HG03439 (cell line): ENCODE results near the gene GOSR2.

Source experiments
- ATAC-seq: cut with Tn5 transposase; IDR thresholded peaks from one replicate; pipeline ENCODE4 v1.9.1; 2021; ENCODE audit warnings: mild to moderate bottlenecking, moderate library complexity; ENCODE audit not compliant: unreplicated experiment

GOSR2 gene

DNA sequence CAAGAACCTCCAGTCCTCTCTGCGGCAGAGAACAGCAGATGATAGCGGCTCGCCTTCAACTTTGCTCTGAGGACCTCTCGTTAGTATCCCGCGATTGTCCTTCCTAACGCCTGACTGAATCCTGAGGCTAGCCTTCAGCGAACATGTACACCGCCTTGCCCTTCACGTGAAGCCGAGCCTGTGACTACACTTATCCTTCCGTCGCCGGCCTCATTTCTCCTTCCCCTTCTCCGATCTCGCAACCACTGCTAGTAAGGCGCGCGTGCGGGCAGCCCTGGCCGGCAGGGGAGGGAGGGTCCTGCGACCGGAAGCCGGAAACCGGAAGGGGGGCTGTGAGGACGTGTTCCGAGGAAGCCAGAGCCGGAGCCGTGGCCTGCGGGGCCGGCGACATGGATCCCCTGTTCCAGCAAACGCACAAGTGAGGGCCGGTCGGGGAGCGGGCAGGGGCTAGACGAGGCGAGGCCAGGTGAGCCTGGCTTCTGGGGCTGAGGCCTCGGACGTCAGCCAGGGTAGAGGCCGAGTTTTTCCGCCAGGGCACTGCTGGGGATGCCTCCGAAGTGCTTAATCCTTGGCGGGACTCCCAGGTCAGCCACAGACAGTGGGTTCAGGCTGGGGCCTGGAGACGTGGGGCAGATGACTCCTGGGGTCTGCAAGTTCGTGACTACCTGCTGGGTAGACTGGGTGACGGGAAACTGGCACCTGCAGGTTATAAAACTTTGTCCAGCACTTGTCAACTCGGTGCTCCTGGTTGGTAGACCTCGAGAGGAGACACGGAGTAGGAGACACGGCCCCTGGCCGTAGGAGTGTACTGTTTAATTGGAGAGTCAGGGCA, at the start of gene GOSR2:
TSS of gene GOSR2 (plus strand) at position 357 of the 832 bp plus-strand sequence. CDS start at position 390, 33 bp downstream.
- peak; percentile 89 for ATAC-seq

DNA sequence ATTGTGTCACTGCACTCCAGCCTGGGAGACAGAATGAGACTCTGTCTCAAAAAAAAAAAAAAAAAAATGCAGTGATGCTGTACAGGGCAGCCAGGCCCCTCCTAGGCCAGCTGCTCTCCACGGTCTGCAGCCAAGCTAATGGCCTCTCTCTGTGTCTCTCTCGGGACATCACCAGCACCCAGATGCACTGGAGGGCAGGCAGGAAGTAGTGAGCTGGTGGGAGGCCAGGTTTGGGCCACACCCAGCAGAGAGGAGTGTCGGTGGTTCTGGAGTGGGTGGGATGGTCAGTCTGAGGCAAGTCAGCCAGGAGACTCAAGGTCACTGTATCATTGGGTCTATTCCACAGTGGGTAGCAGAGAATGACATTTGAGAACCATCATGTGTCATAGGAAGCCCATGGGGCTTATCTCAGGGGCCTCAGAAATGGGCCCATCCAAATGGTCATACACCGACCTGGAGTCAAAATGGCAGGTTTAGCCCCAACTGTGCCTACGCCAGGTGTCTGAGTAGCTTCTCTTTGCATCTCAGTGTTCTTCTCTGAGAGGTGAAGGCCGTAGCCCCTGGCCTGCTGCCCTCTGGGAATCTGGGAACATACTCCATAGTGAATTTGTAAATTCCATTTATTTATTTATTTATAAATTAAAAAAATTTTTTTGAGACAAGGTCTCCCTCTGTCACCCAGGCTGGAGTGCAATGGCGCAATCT, 48.9 kb upstream of the GOSR2 start:
- no peak for ATAC-seq

DNA sequence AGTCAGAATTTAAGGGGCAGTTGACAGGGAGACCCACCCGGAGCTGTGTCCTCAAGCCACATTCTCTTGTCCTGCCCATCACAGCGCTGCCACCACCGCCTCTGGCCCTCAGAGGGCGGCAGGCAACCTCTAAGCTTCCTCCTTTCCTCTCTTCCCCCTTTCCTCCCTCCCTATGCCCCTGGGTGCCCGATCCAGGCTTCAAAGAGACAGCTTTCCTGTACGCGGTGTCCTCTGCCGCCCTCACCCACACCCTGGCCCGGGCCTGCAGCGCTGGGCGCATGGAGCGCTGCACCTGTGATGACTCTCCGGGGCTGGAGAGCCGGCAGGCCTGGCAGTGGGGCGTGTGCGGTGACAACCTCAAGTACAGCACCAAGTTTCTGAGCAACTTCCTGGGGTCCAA, 48.1 kb upstream of the GOSR2 start:
- ATAC-seq = no peak

DNA sequence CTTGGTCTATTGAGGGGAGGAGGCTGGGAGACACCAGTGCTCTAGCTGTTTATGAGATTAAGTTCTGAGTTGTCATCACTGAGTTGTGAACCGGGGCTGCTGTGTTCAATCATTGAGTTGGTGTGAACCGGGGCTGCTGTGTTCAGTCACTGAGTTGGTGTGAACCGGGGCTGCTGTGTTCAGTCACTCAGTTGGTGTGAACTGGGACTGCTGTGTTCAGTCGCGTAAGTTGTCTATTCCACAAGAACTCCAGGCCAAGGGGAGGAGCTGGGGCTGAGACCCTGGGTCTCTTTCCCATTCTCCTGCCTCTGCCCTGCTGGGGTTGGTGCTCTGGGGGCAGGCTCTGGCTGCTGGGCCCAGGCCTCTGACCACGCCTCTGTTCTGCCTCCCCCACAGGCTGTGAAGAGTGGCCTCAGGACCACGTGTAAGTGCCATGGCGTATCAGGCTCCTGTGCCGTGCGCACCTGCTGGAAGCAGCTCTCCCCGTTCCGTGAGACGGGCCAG, 47.1 kb upstream of the GOSR2 start:
- no peak for ATAC-seq

DNA sequence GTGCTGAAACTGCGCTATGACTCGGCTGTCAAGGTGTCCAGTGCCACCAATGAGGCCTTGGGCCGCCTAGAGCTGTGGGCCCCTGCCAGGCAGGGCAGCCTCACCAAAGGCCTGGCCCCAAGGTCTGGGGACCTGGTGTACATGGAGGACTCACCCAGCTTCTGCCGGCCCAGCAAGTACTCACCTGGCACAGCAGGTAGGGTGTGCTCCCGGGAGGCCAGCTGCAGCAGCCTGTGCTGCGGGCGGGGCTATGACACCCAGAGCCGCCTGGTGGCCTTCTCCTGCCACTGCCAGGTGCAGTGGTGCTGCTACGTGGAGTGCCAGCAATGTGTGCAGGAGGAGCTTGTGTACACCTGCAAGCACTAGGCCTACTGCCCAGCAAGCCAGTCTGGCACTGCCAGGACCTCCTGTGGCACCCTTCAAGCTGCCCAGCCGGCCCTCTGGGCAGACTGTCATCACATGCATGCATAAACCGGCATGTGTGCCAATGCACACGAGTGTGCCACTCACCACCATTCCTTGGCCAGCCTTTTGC, 46.5 kb upstream of the GOSR2 start:
- ATAC-seq = no peak

DNA sequence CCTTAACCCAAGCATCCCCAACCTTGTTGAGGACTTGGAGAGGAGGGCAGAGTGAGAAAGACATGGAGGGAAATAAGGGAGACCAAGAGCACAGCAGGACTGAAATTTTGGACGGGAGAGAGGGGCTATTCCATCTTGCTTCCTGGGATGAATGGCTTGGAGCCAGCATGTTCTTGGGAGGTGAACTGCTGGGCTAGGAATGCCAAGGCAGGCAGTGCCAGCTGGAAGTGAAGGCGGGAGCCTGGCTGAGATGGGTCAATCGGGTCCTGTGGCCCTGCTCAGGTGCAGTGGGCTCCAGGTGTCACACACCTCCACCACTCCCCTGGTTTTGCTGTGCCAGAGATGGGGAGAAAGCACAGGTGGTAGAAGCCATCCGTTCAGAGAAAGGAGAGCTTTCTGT, 46.0 kb upstream of the GOSR2 start:
- no peak for ATAC-seq

DNA sequence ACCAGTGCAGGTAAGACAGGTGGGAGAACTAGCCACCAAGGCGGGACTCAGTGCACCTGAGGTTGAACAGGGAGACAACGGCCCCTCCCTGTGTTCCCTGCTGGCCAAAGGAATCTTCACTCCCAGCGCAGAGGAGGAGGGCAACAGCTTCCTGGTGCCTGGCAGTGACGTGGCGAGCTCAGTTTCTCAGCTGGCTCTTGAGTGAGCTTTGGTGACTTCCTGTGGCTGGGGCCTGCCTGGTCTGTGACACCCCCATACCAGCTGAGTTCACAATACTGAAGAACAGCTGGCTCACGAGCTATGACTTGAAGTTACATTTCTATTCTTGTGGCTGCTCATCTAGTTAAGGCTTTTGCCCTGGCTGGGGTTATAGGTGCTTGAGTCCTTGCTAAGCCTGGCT, 45.5 kb upstream of the GOSR2 start:
- ATAC-seq = no peak

DNA sequence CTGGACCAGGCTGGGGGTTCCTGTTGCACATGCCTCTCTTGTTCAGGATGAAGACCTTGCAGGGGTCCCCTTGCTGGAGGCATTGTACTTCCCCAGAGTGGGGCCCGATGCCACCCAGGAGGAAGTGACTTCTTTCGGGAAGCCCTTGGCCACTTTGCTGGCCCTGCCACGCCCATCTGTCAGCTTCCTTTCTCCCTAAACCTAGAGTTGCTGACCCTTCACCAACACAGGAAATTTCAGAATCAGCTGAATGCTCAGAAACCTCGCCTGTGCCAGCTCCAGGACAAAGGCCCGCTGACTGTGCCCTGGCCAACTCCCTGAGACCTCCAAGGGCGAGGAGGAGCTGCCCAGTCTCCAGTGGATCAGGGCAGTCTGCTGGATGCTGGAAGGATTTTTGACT, 44.9 kb upstream of the GOSR2 start:
- no peak for ATAC-seq

DNA sequence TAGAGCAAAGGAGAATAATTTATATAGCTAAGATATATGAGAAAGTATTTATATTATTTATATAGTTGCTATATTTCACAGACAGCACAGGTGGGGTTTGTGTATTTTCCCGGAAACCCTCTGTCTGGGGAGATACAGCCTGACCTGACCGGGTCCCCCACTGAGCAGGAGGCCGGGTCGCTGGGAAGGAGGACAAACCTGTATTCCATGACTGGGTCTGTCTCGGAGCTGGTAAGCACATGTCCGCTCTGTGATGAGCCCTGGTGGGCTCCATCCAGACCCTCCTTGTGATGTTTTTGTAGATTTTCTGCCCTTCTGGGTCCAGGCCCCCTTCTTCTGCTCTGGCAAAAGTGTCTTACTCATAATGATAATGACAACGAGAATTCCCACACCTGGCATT, 43.9 kb upstream of the GOSR2 start:
- ATAC-seq = no peak

DNA sequence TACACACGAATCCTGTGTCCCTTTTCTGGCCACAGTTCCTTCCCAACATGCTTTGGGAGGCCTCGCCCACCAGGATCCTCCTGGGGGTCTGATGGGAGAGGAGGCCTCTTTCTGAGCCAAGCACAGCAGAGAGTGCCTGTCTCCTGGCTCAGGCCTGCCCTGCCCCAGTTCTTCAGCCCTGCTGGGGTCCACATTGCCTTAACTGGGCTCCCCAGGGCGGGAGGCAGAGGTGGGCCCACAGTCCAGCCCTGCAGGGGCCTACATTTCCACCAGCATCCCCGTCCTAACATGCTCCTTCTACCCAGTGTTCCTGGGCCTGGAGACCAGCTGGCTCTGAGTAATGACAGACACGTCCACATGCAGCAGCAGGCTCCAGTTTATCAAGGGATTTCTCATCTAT, 41.9 kb upstream of the GOSR2 start:
- ATAC-seq = no peak

DNA sequence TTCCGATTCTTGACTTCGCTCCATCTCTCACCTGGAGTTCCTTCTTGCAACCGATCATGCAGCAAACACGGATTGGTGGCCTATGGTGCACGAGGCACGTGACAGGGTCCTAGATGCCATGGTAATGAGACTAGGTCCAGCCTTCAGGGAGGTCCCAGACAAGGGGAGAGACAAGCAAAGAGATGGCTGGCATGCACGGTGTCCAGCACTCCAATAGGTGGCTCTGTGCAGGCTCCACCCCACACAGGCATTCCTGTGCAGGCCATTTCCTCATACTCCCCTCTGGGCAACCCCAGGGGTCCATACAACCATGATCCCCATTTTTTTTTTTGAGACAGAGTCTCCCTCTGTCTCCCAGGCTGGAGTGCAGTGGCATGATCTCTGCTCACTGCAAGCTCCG, 40.3 kb upstream of the GOSR2 start:
- ATAC-seq = no peak

DNA sequence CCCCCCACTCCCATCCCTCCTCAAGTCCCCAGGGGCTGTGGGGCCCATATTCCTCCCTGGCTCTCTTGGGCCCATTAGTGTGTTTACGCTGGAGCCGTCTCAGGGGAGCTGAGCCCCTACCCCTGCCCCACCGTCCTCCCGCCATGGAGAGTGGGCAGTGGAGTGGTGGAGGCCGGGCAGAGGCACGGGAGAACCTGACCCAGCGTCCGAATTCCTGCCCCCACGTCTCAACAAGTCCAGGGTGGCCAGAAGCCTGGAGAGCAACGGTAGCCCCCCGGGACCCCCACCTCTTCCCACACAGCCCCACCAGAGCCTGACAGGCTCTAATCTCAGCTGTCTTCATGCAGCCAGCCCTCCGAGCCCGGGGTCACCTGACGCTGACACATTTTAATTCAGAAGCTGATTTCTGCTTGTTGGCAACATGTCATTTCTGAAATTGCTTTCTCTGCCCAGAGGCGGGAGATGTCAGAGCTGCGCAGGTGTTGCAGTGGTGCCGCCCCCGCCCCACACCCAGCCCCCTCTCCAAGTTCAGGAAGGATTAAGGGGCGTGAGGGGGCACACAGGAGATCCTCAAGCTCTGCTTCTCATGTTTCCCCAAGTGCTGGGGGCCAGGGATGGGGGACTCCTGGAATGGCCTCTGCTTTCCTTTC, 39.0 kb upstream of the GOSR2 start:
- no peak for ATAC-seq

DNA sequence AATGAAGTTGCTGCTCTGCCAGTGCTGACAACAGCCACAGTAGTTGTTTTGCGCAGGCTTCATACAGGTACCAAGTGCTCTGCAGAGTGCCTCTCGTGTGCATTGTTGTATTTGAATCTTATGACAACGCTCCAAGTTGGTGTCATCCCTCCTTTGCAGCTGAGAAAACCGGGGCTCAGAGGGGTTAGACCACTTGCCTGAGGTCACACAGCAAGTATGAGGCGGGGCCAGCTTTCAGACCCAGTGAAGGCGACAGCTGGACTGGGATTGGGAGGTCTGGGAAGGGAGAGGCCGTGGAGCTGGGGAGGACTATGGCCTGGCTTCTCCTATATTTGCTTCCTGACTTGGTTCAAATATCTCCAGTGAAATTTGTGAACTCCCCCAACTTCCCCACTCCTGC, 38.4 kb upstream of the GOSR2 start:
- ATAC-seq = no peak

DNA sequence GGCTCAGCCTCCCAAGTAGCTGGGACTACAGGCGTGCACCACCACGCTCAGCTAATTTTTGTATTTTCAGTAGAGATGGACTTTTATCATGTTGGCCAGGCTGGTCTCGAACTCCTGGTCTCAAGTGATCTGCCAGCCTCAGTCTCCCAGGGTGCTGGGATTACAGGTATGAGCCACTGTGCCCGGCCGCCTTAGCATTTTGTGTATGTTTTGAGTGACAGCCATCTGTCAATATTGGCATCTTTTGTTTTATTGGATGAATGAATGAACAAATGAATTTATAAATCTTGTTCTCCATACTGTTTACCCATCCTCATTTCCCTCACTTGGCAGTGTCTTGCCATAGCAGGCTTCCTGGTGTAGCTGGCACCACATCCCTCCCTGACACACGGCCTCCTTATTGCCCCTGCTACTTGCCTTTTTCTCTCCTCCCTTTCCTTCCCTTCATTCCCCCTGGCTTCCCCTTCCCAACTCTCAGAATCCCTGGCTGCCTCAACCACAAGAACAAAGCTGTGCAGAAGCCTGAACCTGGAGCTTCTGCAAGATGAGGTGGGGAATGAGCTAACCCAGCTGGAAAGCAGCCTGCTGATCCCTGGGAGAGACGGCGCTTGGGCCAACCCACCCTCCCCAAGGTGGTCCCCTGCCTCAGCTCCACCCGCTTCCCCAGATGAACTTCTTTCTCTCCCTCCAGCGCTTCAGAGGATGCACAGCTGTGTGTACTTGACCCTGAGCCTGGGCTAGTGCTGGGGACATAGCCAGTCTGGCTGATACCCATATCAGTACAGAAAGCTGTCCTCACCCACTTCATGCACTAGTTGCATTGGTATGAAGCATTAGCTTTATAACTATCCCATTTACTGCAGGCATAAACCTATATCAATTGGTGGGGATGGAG, 37.3 kb upstream of the GOSR2 start:
- no peak for ATAC-seq

DNA sequence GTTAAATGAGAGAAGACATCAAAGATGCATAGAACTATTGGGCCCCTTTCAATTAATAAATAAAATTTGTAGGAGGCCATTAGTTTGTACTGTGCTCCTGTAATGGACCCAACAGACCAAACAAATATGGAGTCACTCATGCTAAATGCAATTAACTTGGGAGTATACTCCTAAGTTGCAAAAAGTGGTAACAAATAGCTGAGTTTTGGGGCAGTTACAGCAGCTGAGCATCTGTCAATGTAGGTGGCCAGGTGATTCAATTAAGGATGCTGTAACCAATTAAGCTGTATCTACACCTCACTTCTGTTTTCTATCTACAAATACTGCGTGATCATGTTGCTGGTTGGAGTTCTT, 36.7 kb upstream of the GOSR2 start:
- no peak for ATAC-seq

DNA sequence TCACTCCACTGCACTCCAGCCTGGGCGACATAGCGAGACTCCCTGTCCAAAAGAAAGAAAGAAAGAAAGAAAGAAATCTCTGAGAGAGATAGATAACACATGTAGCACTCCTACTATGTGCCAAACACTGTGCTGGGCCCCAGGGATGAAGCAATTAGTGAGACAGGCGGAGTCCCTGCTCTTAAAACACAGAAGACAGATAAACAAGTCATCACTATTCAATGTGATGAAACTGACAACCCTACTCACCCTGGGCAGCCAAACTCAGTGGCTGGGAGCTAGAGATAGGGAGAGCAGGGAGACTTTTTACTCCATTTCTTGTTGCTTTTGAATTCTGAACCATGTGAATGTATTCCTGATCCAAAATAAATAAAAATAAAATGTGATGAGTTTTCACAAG, 35.2 kb upstream of the GOSR2 start:
- no peak for ATAC-seq

DNA sequence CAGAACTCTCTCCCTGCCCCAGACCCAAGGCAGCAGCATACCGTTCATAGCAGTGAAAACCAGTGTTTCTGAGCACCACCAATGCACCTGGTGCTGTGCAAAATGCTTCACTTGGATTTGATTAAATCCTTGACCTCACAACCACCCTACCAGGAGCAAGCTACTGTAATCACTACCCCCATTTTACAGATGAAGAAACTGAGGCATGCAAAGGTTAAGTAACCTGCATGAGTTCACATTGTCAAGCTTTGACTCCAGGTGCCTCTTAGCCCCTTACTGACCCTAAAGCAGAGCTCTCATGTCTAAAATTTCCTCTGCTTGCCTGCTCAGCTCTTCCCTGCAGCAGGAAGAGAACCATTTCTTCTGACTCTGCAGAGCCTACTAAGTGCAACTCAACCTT, 34.2 kb upstream of the GOSR2 start:
- no peak for ATAC-seq

DNA sequence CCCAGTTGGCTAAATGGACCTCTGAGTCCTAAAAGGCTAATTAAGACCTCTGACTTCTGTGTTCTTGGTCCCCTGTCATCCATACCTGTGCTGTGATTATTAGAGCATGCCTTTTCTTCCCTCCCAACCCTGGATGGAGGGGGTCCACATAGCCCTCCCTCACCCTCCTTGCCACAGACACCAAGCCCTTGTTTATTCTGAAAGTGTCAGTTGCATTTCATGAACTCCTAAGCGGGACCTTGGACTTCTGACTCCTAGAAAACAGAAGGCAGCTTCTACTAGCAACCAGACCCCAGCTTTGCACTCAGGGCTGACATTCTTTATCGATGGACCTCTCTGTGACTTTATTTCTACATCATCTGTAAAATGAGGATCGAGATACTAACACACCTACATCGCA, 33.4 kb upstream of the GOSR2 start:
- no peak for ATAC-seq

DNA sequence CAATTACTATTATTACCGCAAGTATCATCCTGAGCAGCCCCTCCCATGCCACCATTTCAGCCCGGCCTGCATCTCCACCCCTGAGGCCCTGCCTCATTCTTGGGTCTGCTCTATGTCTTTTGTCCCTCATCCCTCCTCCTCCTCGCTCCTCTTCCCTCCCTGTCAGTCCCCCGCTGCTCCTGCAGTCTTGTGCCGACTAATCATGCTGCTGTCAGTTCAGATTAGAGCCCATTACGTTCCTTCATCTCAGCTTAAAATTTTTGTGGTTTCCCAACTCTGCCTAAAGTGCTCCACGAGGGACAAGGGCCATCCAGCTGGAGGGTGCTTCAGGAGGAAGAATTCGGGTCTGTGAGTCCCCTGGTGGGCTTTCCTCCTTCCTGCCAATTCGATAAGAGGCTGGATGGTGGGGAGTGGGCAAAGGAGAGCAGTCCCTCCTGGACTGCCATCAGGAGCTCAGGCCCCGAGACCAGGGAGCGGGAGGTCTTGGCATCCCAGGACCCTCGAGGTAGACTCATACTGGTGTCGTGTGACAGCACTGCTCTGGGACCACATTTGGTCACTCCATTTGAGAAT, 32.9 kb upstream of the GOSR2 start:
- ATAC-seq = no peak

DNA sequence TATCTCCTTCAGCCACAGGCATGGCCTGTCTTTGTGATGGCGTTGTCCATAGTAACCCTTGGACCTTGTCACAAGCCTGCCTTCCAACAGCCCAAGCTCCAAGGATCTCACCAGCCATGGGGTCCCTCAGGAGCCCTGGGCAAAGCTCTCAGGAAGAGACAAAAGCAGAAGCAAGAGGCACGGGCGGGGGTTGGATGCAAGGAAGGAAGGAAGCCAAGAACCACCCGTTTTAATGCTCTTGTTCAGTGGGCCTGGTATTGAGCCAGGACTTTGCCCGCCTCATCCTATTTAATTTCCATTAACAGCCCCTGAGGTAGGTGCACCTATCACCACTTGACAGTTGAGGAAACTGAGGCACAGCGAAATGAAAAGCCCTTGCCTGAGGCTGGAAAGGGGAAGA, 32.3 kb upstream of the GOSR2 start:
- no peak for ATAC-seq
